ENCODE measurements around the gene AGGF1. TPM values are rescaled to one million over a fixed set of nuclear protein-coding genes. Genes with fewer than 3 reads are reported as not detected.

Gene AGGF1
- total RNA-seq, 4 donors from 2014 or later: 17.5 to 21.2 (median 19.0) TPM

DNA sequence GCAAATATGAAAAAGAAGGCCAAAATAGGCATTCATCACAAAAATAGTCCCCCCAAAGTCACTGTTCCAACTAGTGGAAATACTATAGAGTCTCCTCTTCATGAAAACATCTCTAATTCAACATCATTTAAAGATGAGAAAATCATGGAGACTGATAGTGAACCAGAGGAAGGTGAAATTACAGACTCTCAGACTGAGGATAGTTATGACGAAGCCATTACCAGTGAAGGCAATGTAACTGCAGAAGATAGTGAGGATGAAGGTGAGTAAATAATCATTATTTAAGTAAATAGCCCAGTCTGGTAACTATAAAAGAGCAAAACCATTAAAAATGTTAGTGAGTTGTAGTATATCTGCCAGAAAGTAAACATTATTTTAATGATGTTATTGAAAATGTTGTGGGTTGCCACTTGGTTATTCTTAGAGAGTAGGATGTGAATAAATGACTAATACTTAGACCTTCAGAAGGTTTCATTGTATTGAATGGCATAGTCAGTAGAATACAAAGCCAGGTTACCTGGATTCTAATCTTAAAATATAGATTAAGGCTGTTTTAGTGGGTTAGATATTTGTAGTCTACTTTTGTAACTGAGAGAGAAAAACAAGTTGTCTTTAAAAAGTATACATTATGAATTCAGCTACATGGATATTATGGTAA, 16.3 kb downstream of the AGGF1 start:
- no peaks in the 10 kb centered on the region for H3K4me1 ChIP-seq
- H3K27me3 ChIP-seq: no peaks in the 10 kb centered on the region
- H3K27ac ChIP-seq: no peak overlapping the region
- H3K9me3 ChIP-seq: no peaks in the 10 kb centered on the region
- ATAC-seq: no peak
- 92 to 100% methylated on average over 1 of the region's 1 CpG for WGBS, 2 donors (ENCODE audit: low coverage in 1 of 2)
- H3K36me3 ChIP-seq: peaks cover 0 to 62% of the 10 kb centered on the region in 2 donors
- TF ChIP-seq, protein P1, sequence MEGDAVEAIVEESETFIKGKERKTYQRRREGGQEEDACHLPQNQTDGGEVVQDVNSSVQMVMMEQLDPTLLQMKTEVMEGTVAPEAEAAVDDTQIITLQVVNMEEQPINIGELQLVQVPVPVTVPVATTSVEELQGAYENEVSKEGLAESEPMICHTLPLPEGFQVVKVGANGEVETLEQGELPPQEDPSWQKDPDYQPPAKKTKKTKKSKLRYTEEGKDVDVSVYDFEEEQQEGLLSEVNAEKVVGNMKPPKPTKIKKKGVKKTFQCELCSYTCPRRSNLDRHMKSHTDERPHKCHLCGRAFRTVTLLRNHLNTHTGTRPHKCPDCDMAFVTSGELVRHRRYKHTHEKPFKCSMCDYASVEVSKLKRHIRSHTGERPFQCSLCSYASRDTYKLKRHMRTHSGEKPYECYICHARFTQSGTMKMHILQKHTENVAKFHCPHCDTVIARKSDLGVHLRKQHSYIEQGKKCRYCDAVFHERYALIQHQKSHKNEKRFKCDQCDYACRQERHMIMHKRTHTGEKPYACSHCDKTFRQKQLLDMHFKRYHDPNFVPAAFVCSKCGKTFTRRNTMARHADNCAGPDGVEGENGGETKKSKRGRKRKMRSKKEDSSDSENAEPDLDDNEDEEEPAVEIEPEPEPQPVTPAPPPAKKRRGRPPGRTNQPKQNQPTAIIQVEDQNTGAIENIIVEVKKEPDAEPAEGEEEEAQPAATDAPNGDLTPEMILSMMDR (IDR thresholded peaks at IDR 0.05): no peak
- TF ChIP-seq EP300 (IDR thresholded peaks at IDR 0.05): no peak
- TF ChIP-seq POLR2A (IDR thresholded peaks at IDR 0.05): no peak
- no peak for TF ChIP-seq POLR2AphosphoS5 (IDR thresholded peaks at IDR 0.05)
- no peak overlapping the region for H3K4me3 ChIP-seq

DNA sequence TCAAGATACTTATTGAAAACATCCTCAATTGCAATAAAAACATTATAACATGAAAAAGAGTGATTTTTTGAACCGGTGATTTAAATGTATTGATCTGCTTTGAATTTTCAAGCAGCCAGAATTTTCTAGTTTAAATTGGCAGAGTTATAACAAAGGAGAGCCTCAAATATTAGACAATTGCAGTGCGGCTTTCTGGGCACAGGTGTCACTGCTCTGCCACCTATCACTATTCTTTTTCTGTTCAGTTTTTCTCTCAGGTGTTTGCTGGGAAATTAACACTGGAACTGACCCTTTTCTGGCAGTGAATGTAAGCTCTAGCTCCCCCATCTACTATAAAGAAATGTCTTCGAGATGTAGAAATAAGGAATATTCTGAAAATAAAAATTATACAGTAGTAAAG, 33.8 kb downstream of the AGGF1 start:
- TF ChIP-seq POLR2A (IDR thresholded peaks at IDR 0.05) (no peak), EP300 (IDR thresholded peaks at IDR 0.05) (no peak), POLR2AphosphoS5 (IDR thresholded peaks at IDR 0.05) (no peak)
- TF ChIP-seq, protein P1 (IDR thresholded peaks at IDR 0.05): no peak
- H3K4me3 ChIP-seq: no peak overlapping the region
- no peaks in the 10 kb centered on the region for H3K9me3 ChIP-seq
- no peaks in the 10 kb centered on the region for H3K4me1 ChIP-seq
- H3K27ac ChIP-seq: no peak overlapping the region
- peaks cover 4 to 91% of the 10 kb centered on the region in 2 donors for H3K36me3 ChIP-seq
- 63 to 100% methylated on average over 3 of the region's 3 CpGs for WGBS, 2 donors (ENCODE audit: low coverage in 1 of 2)
- ATAC-seq: no peak
- no peaks in the 10 kb centered on the region for H3K27me3 ChIP-seq

DNA sequence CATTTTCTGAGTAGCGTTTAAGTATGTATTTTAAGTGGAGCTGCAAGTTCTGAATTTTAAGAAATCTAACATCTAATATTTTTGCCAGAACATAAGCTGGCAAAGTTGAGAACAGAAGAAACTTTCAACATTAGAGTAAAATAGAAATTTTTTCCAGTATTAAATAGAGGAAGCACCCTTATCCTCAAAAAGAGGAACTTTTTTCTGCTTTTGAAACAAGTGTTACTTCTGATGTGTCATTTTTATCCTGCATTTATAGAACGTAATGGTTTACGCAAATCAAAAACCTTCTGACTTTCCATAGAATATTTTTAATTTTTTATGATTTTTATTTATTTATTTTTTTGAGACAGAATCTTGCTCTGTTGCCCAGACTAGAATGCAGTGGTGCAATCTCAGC, 35.1 kb downstream of the AGGF1 start:
- TF ChIP-seq, protein P1 (IDR thresholded peaks at IDR 0.05): no peak
- no peak for TF ChIP-seq POLR2AphosphoS5 (IDR thresholded peaks at IDR 0.05)
- TF ChIP-seq EP300 (IDR thresholded peaks at IDR 0.05): no peak
- TF ChIP-seq POLR2A (IDR thresholded peaks at IDR 0.05): no peak
- 82 to 83% methylated on average over 3 of the region's 3 CpGs for WGBS, 2 donors (ENCODE audit: low coverage in 1 of 2)
- Histone ChIP-seq H3K4me1 (no peaks in the 10 kb centered on the region), H3K27ac (no peak overlapping the region), H3K27me3 (no peaks in the 10 kb centered on the region), H3K4me3 (no peak overlapping the region), H3K36me3 (peaks cover 4 to 82% of the 10 kb centered on the region in 2 donors), H3K9me3 (no peaks in the 10 kb centered on the region)
- ATAC-seq: no peak

DNA sequence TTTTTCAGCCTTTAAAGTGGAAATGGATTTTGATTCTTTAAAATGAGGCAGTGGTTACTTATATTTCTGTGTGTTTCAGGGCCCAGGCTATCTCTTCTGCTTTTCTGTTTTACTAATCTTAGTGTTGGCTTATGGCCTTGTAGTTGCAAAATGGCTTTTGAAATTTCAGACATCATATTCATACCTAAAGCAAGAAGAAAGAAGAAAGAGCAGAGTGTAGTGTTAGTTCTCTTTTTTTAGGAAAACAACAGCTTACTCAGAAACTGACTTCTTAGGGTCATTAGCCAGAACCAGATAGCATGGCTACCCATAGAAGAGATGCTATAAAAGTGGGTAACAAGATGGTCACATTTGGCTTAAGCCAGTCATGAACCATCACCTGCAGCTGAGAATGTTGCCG, 36.0 kb downstream of the AGGF1 start:
- H3K4me3 ChIP-seq: no peak overlapping the region
- ATAC-seq: no peak
- H3K4me1 ChIP-seq: no peaks in the 10 kb centered on the region
- H3K27ac ChIP-seq: no peak overlapping the region
- whole genome bisulfite sequencing, 2 donors (ENCODE audit: low coverage in 1 of 2): 100% methylated on average over 1 of the region's 1 CpG
- no peaks in the 10 kb centered on the region for H3K27me3 ChIP-seq
- H3K36me3 ChIP-seq: peaks cover 4 to 76% of the 10 kb centered on the region in 2 donors
- TF ChIP-seq, protein P1 (IDR thresholded peaks at IDR 0.05): no peak
- TF ChIP-seq POLR2AphosphoS5 (IDR thresholded peaks at IDR 0.05) (no peak), POLR2A (IDR thresholded peaks at IDR 0.05) (no peak), EP300 (IDR thresholded peaks at IDR 0.05) (no peak)
- H3K9me3 ChIP-seq: no peaks in the 10 kb centered on the region

DNA sequence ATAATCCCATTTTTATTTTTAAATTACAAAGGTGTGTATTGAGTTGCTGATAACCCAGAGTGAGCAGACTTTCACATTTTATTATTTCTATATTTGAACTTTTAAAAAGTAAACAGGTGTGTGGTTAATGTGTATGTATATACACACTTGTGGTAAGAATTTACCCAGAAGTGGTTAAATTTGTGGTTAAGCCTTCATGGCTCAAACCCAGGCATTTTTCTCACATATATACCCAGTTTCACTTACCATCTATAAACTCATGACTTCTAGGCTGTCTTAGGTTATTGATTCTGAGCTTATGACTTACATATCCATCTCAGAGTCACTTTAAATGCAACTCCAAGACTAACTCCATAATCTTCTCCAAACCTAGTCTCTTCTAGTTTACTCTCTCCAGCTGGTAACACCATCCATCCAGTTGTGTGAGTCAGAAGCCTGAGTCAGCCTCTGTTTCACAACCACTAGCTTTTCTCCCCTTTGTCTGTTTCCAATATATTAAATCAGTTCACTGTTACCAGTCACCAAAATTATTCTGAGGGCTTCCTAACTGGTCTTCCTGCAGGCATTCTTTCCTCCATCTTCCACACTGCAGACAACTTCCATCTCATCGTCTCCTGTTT, 36.7 kb downstream of the AGGF1 start:
- Histone ChIP-seq H3K27ac (no peak overlapping the region), H3K27me3 (no peaks in the 10 kb centered on the region), H3K36me3 (peaks cover 3 to 69% of the 10 kb centered on the region in 2 donors), H3K4me3 (no peak overlapping the region), H3K9me3 (no peaks in the 10 kb centered on the region), H3K4me1 (no peaks in the 10 kb centered on the region)
- 50 to 89% methylated on average over 1 of the region's 1 CpG for WGBS, 2 donors (ENCODE audit: low coverage in 1 of 2)
- peak; percentile 71 for ATAC-seq
- TF ChIP-seq POLR2AphosphoS5 (IDR thresholded peaks at IDR 0.05) (no peak), POLR2A (IDR thresholded peaks at IDR 0.05) (no peak), EP300 (IDR thresholded peaks at IDR 0.05) (no peak)
- TF ChIP-seq, protein P1 (IDR thresholded peaks at IDR 0.05): no peak

Data from gastroesophageal sphincter (tissue), 4 donors.